ENCODE results near the gene RRAD. TPM values are rescaled to one million over a fixed set of nuclear protein-coding genes. Genes with fewer than 3 reads are reported as not detected.

RRAD gene
- total and polyA plus RNA-seq, 11 donors = 57.5 to 298 (median 152) TPM

DNA sequence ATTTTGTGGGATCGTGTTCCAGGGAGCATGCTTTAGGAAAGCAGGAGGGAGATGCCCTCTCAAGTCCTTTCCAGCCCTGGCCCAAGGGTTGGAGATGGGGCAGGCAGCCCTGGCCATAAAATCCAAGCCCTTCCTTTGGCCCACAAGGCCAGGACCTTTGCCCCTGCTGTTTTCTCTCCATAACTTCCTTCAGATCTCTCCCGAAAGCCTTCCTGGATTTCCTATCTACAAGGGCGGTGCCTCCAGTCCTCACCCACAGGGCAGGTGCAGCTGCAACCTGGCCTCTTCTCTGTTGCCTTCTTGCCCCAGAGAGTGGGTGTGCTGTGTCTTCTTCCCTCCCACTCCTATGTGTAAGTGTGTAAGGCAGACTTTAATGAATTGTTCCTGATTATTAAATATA, 53.5 kb downstream of the RRAD start:
- TF ChIP-seq POLR2A (IDR thresholded peaks at IDR 0.05) = no peak
- TF ChIP-seq, protein P1, sequence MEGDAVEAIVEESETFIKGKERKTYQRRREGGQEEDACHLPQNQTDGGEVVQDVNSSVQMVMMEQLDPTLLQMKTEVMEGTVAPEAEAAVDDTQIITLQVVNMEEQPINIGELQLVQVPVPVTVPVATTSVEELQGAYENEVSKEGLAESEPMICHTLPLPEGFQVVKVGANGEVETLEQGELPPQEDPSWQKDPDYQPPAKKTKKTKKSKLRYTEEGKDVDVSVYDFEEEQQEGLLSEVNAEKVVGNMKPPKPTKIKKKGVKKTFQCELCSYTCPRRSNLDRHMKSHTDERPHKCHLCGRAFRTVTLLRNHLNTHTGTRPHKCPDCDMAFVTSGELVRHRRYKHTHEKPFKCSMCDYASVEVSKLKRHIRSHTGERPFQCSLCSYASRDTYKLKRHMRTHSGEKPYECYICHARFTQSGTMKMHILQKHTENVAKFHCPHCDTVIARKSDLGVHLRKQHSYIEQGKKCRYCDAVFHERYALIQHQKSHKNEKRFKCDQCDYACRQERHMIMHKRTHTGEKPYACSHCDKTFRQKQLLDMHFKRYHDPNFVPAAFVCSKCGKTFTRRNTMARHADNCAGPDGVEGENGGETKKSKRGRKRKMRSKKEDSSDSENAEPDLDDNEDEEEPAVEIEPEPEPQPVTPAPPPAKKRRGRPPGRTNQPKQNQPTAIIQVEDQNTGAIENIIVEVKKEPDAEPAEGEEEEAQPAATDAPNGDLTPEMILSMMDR (IDR thresholded peaks at IDR 0.05) = no peak
- WGBS, 4 donors = 74 to 96% (median 92%) methylated on average over 3 of the region's 3 CpGs

More for the DNA sequence above, 53.5 kb downstream of the RRAD start:
- ATAC-seq = no peak
- Histone ChIP-seq H3K4me1 (peaks cover 0 to 25% (median 5%) of the 10 kb centered on the region in 12 donors), H3K4me3 (no peak overlapping the region), H3K27me3 (no peaks in the 10 kb centered on the region), H3K36me3 (no peaks in the 10 kb centered on the region), H3K27ac (no peak overlapping the region), H3K9me3 (no peaks in the 10 kb centered on the region)
- intact Hi-C loops (cut with DNase I) = loop anchor here in 3 of 10 donors (2.0 to 10.0 kb wide), 4 partner anchors 41 to 265 kb away; partner anchors contain the start of gene NAE1 (in 1 of the 3)
- DNase-seq = no peak

Other genes with a start within 250 kb of the RRAD start
- 10 to 100 TPM in 7 of 9 donors, 1 to 10 TPM in 2; 8.1 to 22.5 (median 12.2) TPM for gene CMTM4, start 228.8 kb downstream of the RRAD start, total RNA-seq
- 10 to 100 TPM in 1 of 2 donors, 1 to 10 TPM in 1; 4.5 to 13.8 TPM for gene CMTM4, start 228.8 kb downstream of the RRAD start, polyA plus RNA-seq
- gene DYNC1LI2, start 173.9 kb downstream of the RRAD start, total RNA-seq = 100 to 1,000 TPM in 3 of 9 donors, 10 to 100 TPM in 6; 58.3 to 117 (median 88.6) TPM
- 10 to 100 TPM; 38.3 to 53.2 TPM for gene DYNC1LI2, start 173.9 kb downstream of the RRAD start, polyA plus RNA-seq
- gene TERB1, start 124.0 kb downstream of the RRAD start, total RNA-seq = not detected
- gene TERB1, start 124.0 kb downstream of the RRAD start, polyA plus RNA-seq = not detected
- 10 to 100 TPM; 25.6 to 39.3 (median 29.6) TPM for gene NAE1, start 94.6 kb downstream of the RRAD start, total RNA-seq
- 10 to 100 TPM; 17.7 to 34.3 TPM for gene NAE1, start 94.6 kb downstream of the RRAD start, polyA plus RNA-seq
- not detected for gene CA7, start 81.1 kb downstream of the RRAD start, total RNA-seq
- gene CA7, start 81.1 kb downstream of the RRAD start, polyA plus RNA-seq = not detected
- 1 to 10 TPM; 2.1 to 7.5 (median 3.9) TPM for gene PDP2, start 45.0 kb downstream of the RRAD start, total RNA-seq
- gene PDP2, start 45.0 kb downstream of the RRAD start, polyA plus RNA-seq = 1 to 10 TPM; 1.1 to 3.2 TPM
- under 1 TPM in 4 of 9 donors, not detected in 5; 0.13 to 0.44 (median 0.17) TPM for gene CDH16, start 6.7 kb downstream of the RRAD start, total RNA-seq
- gene CDH16, start 6.7 kb downstream of the RRAD start, polyA plus RNA-seq = 1 to 10 TPM in 1 of 2 donors, under 1 TPM in 1; 0.08 to 1.6 TPM
- gene CIAO2B, start 8.9 kb upstream of the RRAD start, total RNA-seq = 100 to 1,000 TPM; 103 to 188 (median 110) TPM
- 100 to 1,000 TPM; 265 to 669 TPM for gene CIAO2B, start 8.9 kb upstream of the RRAD start, polyA plus RNA-seq
- gene CES2, start 10.0 kb upstream of the RRAD start, total RNA-seq = 100 to 1,000 TPM in 4 of 9 donors, 10 to 100 TPM in 5; 56.0 to 157 (median 78.8) TPM
- gene CES2, start 10.0 kb upstream of the RRAD start, polyA plus RNA-seq = 100 to 1,000 TPM in 1 of 2 donors, 10 to 100 TPM in 1; 40.9 to 125 TPM
- gene CES3, start 35.7 kb upstream of the RRAD start, total RNA-seq = 1 to 10 TPM in 3 of 9 donors, under 1 TPM in 6; 0.51 to 1.7 (median 0.88) TPM
- gene CES3, start 35.7 kb upstream of the RRAD start, polyA plus RNA-seq = 1 to 10 TPM in 1 of 2 donors, under 1 TPM in 1; 0.08 to 1.1 TPM
- gene CES4A, start 63.1 kb upstream of the RRAD start, total RNA-seq = 10 to 100 TPM in 2 of 9 donors, 1 to 10 TPM in 7; 3.5 to 26.8 (median 7.1) TPM
- gene CES4A, start 63.1 kb upstream of the RRAD start, polyA plus RNA-seq = 10 to 100 TPM in 1 of 2 donors, 1 to 10 TPM in 1; 8.1 to 16.6 TPM
- gene CBFB, start 103.6 kb upstream of the RRAD start, total RNA-seq = 10 to 100 TPM; 16.4 to 53.6 (median 28.1) TPM
- 10 to 100 TPM; 11.3 to 41.0 TPM for gene CBFB, start 103.6 kb upstream of the RRAD start, polyA plus RNA-seq
- gene PHAF1, start 184.4 kb upstream of the RRAD start, total RNA-seq = 10 to 100 TPM in 5 of 9 donors, 1 to 10 TPM in 4; 8.4 to 17.8 (median 11.6) TPM
- 10 to 100 TPM in 1 of 2 donors, 1 to 10 TPM in 1; 5.6 to 11.6 TPM for gene PHAF1, start 184.4 kb upstream of the RRAD start, polyA plus RNA-seq
- gene B3GNT9, start 225.5 kb upstream of the RRAD start, total RNA-seq = 10 to 100 TPM in 5 of 9 donors, 1 to 10 TPM in 4; 8.6 to 17.5 (median 11.9) TPM
- gene B3GNT9, start 225.5 kb upstream of the RRAD start, polyA plus RNA-seq = 10 to 100 TPM in 1 of 2 donors, 1 to 10 TPM in 1; 6.4 to 16.9 TPM
- 10 to 100 TPM in 4 of 9 donors, 1 to 10 TPM in 5; 4.7 to 14.3 (median 8.4) TPM for gene TRADD, start 234.4 kb upstream of the RRAD start, total RNA-seq
- gene TRADD, start 234.4 kb upstream of the RRAD start, polyA plus RNA-seq = 10 to 100 TPM in 1 of 2 donors, 1 to 10 TPM in 1; 6.8 to 16.2 TPM
- 10 to 100 TPM in 1 of 9 donors, 1 to 10 TPM in 8; 5.0 to 13.4 (median 7.2) TPM for gene FBXL8, start 234.4 kb upstream of the RRAD start, total RNA-seq
- gene FBXL8, start 234.4 kb upstream of the RRAD start, polyA plus RNA-seq = 1 to 10 TPM; 5.4 to 9.2 TPM
- gene HSF4, start 239.2 kb upstream of the RRAD start, total RNA-seq = 10 to 100 TPM; 11.6 to 62.4 (median 35.4) TPM
- 10 to 100 TPM in 1 of 2 donors, 1 to 10 TPM in 1; 5.9 to 62.5 TPM for gene HSF4, start 239.2 kb upstream of the RRAD start, polyA plus RNA-seq
- 100 to 1,000 TPM in 1 of 9 donors, 10 to 100 TPM in 8; 64.9 to 119 (median 77.4) TPM for gene NOL3, start 245.0 kb upstream of the RRAD start, total RNA-seq
- gene NOL3, start 245.0 kb upstream of the RRAD start, polyA plus RNA-seq = 100 to 1,000 TPM; 112 to 121 TPM

Data from heart left ventricle (tissue), 16 donors.